GM21717 (cell line): ENCODE data around the gene CAMK2A.

Experiments used
- ATAC-seq: cut with Tn5 transposase; IDR thresholded peaks from one replicate; pipeline ENCODE4 v1.9.1; 2021; ENCODE audit warnings: mild to moderate bottlenecking, moderate library complexity; ENCODE audit not compliant: unreplicated experiment

CAMK2A gene

DNA sequence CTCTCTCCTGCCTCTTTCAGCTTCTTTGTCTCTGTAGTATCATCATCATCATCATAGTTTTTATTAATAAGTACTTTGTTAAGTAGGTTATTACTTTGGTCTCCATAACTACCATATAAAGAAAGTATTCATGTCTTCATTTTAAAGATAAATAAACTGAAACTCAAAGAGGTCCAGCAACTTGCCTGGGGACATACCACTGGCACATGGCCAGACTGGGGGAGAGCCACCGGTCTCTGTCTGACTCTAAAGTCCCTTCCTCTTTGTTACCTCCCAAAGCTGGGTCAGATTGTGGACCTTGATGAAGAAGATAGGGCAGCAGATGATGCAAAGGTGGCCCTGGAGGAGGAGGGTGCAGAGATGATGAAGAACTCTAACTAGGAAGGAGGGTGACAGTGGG lies 114.5 kb downstream of the CAMK2A start:
- ATAC-seq = no peak

- ATAC-seq = no peak
Measured at GRCh38 chr5:150174285-150174684, 115.3 kb downstream of the CAMK2A start.

- no peak for ATAC-seq
Measured at GRCh38 chr5:150173161-150173560, 116.4 kb downstream of the CAMK2A start.

DNA sequence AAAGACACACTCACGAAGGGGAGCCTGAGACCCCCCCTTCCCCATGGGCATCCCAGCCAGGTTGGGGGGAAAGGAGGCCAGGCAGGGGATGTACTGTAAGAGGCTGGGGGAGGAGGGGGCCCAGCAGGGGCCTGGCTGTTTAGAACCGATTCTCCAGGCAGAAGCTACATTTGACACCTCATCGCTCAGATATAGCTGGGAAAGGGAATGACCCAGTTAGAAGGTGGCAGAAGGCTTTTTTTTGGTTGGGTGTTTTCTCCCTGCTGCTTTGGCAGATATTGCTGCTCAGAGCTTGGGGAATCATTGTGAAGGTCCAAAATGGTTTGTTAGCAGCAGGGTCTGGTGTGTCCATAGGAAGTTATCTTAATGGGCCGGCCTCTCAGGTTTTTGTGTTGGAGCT lies 117.0 kb downstream of the CAMK2A start:
- ATAC-seq = no peak

GRCh38 chr5:150172145-150172544 lies 117.4 kb downstream of the CAMK2A start:
- no peak for ATAC-seq
